Epithelial cell of esophagus (primary cell): ENCODE measurements around the gene CFAP46.
"Not testable (repeated sequence)": the region's sequence is repeated elsewhere in the genome, so short reads cannot be mapped to it uniquely, and the experiment has no call there.

Experiments used
- DNase-seq: peaks from one replicate; pipeline ENCODE4 v3.0.0; 2010; ENCODE audit warnings: low read depth
- H3K4me3 ChIP-seq: 2 replicates; pipeline ENCODE4 v1.5.1; 2011; ENCODE audit warnings: mild to moderate bottlenecking, low read length, control low read depth
- CTCF ChIP-seq: IDR thresholded peaks from 2 replicates; pipeline ENCODE4 v1.5.1; 2011; ENCODE audit warnings: low read depth, mild to moderate bottlenecking, low read length, control low read depth, inconsistent platforms; ENCODE audit not compliant: insufficient read depth; ENCODE audit errors: missing control alignments

CFAP46 gene

GRCh38 chr10:132793871-132794849 lies 148.2 kb downstream of the CFAP46 start:
- TF ChIP-seq CTCF, result no peak
- no peak for DNase-seq

GRCh38 chr10:132793213-132793612 lies 149.2 kb downstream of the CFAP46 start:
- no peak for TF ChIP-seq CTCF
- no peak overlapping the region for H3K4me3 ChIP-seq
- DNase-seq, result no peak

More at GRCh38 chr10:132793871-132794849, 148.2 kb downstream of the CFAP46 start:
- H3K4me3 ChIP-seq, result no peak overlapping the region

GRCh38 chr10:132792796-132793195 lies 149.6 kb downstream of the CFAP46 start:
- no peak overlapping the region for H3K4me3 ChIP-seq
- no peak for DNase-seq
- no peak for TF ChIP-seq CTCF

- not testable (repeated sequence) for H3K4me3 ChIP-seq, DNase-seq
These were observed 150.3 kb downstream of the CFAP46 start for GRCh38 chr10:132792099-132792498.

- H3K4me3 ChIP-seq, result no peak overlapping the region
- DNase-seq, result no peak
- TF ChIP-seq CTCF, result no peak
These were observed 151.2 kb downstream of the CFAP46 start for GRCh38 chr10:132790934-132791829.

GRCh38 chr10:132790470-132790869 lies 151.9 kb downstream of the CFAP46 start:
- H3K4me3 ChIP-seq, result no peak overlapping the region
- DNase-seq, result no peak
- no peak for TF ChIP-seq CTCF

GRCh38 chr10:132789659-132790148 lies 152.7 kb downstream of the CFAP46 start:
- no peak overlapping the region for H3K4me3 ChIP-seq
- no peak for TF ChIP-seq CTCF
- no peak for DNase-seq
